ENCODE data around the gene HES2.

DNA sequence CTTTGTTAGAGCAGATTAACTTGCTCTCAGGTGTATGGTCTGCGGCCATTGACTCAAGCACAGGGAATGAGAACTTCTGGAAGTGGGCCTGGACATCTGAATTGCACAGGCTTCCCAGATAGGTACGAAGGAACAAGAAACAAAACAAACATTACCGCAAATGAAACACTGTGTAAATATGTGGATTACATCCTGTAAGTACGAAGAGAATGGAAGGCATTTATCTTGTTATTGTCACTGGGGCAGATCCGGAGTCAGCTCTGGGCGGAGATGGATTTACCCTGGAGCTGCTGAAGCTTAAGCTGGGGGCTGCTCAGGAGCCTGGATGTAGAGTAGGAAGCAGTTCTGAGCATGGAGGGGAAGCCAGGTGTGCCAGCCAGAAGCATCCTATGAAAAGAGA is 6.8 kb downstream of the HES2 start:
- TF ChIP-seq, protein P1, sequence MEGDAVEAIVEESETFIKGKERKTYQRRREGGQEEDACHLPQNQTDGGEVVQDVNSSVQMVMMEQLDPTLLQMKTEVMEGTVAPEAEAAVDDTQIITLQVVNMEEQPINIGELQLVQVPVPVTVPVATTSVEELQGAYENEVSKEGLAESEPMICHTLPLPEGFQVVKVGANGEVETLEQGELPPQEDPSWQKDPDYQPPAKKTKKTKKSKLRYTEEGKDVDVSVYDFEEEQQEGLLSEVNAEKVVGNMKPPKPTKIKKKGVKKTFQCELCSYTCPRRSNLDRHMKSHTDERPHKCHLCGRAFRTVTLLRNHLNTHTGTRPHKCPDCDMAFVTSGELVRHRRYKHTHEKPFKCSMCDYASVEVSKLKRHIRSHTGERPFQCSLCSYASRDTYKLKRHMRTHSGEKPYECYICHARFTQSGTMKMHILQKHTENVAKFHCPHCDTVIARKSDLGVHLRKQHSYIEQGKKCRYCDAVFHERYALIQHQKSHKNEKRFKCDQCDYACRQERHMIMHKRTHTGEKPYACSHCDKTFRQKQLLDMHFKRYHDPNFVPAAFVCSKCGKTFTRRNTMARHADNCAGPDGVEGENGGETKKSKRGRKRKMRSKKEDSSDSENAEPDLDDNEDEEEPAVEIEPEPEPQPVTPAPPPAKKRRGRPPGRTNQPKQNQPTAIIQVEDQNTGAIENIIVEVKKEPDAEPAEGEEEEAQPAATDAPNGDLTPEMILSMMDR (IDR thresholded peaks at IDR 0.05) = no peak
- TF ChIP-seq CEBPB (IDR thresholded peaks at IDR 0.05) (no peak), JUNB (IDR thresholded peaks at IDR 0.05) (no peak), CHD2 (IDR thresholded peaks at IDR 0.05; ENCODE audit: low read length, partially characterized antibody) (no peak), ZC3H11A (IDR thresholded peaks at IDR 0.05) (no peak), REST (IDR thresholded peaks at IDR 0.05) (no peak), RAD21 (conservative IDR thresholded peaks at IDR 0.05 in 1 of 2, IDR thresholded peaks at IDR 0.05 in 1 of 2) (no peak), MYC (IDR thresholded peaks at IDR 0.05; ENCODE audit: borderline replicate concordance, low read length) (no peak), EP300 (IDR thresholded peaks at IDR 0.05) (no peak)

Data from A549 (cell line).